CD4-positive, alpha-beta T cell treated with Interleukin-6 at 100 ng/mL for 8 hours (primary cell): ENCODE measurements around the gene COQ2.
A peak's percentile ranks its signal among the peaks of the same experiment; 100 is the strongest.
"Not testable (repeated sequence)": the region's sequence is repeated elsewhere in the genome, so short reads cannot be mapped to it uniquely, and the experiment has no call there.

ENCODE experiments used
- DNase-seq: peaks from one replicate; pipeline ENCODE4 v3.0.0-alpha.2; 2020; ENCODE audit warnings: mixed read lengths, low spot score

The COQ2 gene

DNA sequence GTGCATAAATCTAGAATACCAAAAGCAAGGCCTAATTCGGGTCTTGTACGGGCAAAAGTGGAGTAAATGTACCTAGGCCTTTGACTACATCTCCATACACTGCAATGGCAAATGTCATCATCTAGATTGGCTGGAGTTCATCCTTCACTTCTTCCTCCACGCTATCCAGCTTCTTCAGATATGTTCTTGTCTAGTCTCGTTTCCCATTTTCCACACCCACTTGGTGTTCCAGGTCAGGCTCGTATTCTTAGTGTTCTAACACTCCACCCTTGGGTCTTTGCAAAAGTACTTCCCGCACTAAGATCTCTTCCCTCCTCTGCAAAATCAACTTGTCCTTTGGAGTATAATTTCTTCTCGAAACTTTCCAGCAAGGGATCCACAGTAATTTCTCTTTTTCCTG, 1.4 kb downstream of the COQ2 start:
- no peak for DNase-seq

DNA sequence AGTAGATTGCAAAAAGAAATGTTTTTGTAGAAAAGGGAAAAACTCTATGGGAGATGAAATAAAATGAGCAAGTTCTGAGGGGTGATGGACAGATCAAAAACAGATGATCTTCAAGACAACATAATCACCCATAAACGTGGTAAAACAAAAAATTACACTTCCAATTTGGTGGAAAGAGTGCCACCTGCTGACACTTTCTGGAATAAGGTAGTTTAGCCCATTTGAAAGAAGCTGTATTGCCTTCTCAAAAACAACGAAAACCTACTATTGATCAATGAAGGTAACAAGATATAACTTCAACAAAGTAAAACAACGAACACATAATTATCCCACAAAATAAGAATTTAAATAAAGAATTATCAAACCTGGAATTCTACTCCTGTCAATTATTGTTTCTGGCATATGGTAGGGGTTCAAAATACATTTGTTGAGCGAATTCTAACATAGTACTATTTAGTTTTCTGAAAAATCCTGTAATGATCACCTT, 2.5 kb downstream of the COQ2 start:
- DNase-seq: peak; percentile 55

DNA sequence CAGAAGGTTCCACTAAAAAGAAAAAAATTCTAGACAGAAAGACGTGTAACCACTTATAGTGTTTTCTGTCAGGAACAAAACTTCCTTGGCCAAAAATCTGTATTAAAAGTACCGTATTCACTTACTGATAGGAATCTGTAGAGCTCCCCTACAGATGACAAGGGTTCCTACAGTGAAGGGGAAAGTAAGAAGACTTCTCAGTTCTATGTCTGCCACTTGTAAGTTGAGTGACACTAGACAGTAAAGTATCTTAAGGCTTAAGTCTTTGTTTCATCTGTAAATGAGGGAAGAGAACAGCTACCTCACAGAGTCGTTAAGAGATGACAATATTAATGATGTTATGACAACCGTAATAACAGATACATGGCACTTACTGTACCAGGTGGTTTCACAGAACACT, 3.3 kb downstream of the COQ2 start:
- no peak for DNase-seq

DNA sequence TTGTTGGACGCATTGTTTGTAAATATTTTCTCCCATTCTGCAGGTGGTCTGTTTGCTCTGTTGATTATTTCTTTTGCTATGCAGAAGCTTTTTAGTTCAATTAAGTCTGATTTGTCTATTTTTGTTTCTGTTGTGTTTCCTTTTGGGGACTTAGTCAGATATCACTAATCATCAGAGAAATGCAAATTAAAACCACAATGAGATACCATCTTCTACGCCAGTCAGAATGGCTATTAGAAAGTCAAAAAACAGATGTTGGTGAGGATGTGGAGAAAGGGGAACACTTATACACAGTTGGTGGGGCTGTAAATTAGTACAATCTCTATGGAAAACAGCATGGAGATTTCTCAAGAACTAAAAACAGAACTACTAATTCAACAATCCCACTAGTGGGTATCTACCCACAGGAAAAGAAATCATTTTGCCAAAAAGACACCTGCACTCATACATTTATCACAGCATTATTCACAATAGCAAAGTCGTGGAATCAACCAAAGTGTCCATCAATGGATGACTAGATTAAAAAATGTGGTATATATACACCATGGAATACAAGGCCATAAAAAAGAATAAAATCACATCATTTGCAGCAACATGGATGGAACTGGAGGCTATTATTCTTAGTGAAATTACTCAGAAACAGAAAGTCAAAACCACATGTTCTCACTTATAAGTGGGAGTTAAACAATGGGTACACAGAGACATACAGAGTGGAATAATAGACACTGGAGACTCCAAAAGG, 8.1 kb downstream of the COQ2 start:
- no peak for DNase-seq

DNA sequence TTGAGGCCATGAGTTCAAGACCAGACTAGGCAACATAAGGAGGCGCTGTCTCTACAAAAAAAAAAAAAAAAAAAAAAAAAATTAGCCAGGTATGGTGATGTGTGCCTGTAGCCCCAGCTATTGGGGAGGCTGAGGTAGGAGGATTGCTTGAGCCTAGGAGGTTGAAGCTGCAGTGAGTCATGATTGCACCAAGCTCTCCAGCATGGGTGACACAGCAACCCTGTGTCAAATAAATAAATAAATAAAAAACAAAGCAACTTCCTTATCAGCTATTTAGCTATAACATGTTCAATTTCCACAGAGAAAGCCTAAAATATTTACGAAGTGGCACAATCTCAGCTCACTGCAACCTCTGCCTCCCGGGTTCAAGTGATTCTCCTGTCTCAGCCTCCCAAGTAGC, 10.7 kb downstream of the COQ2 start:
- not testable (repeated sequence) for DNase-seq

DNA sequence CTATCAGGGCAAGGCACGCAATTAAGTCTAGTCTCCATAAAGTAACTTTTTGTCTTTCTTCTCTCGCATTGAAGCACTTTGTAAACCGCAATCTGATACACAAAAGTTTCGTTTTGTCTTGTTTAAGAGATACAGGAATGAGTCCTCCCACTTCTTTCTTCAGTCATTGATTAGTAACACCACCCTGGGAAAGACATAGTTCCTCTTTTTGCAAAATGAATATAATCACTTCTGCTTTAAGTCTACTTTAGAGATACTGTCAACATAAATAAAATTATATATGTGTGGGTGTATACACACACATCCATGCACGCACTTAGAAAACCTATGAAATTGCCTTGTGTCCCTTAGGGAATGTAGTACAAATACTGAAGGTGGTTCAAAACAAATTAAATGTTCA, 11.7 kb downstream of the COQ2 start:
- no peak for DNase-seq

DNA sequence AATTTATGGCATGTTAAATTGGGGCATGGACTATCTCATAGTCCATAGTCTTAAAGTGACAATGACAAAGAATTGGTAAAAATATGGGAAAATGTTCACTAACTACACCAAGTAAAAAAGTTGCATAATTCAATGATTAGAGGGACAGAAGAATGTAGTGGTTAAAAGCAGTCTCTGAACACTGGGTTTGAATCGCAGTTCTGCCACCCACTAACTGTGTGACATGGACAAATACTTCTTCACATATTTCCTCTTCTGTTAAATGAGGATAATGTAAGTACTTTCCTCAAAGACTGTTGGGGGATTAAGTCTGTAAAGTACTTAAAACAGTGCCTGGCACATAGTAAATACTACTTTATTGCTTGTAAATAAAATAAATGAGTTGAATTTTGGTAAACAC, 15.3 kb downstream of the COQ2 start:
- no peak for DNase-seq

DNA sequence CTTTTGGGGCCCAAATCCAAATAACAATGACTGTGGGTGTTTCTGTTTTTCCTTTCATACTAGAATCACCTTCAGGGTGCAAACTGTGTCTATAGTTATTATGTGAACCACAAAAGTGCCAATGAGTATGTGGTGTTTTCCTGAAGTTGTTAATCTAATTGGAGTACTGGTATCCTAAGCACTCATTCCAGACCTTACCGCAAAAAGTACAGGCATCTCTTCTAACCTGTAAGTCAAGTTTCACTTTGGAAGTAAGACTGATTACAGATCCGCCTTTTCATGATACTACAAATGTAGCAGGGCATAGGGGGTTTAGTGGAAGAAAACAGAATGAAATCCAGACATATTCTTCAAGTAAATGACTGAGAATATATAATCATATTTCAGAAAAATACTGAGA, 16.1 kb downstream of the COQ2 start:
- no peak for DNase-seq

DNA sequence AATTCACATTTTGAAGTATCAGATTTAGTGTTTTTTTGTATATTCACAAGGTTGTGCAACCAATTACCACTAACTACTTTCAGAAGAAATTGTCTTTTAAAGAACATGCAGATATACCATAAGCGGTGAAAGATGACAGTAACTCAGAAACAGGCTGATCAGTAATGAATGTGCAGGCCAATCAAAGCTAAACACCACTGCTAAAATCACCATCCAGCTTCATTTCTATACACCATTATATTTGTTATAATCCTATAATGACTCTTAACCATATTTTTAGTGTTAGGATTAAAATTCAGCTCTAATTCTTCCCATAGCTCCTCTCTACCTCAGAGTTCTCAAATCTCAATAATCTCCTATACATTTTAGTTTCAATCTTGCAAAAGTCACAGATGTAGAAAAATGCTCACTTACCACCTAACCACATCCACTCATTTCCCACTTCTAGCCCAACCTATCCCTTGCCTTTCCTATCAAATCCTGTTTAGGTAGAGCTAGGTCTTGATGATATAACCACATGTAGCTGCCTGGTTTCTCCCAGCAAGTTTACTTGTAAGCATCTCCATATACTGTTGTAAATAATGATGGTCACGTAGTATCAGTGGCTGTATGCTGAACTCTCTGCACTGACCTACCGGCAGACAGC, 16.6 kb downstream of the COQ2 start:
- DNase-seq: no peak

DNA sequence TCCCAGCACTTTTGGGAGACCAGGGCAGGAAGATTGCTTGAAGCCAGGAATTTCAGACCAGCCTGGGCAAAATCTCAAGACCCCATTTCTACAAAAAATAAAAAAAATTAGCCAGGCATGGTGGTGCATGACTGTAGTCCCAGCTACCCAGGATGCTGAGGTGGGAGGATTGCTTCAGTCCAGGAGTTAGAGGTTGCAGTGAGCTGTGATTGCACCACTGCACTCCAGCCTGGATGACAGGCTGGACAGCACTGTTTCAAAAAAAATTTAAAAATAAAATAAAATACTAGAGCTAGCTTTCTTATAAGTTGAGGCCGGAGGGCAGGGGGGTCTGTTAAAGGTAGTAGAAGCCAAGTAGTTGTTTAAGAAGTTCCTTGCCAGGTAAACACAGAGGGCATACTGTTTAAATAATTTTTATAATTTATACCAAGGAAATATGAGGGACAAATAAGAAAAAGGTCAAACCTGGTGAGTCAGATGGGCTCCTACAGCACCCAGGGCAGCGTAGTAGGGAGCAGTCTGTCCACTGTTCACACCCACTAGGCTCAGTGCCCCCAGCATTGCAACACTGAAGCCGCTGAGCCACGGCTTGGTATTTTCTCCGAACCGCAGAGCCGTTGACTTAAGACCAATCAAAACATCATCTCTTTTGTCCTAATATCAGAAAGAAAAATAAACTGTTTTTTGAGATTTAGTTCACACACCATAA, 17.3 kb downstream of the COQ2 start:
- no peak for DNase-seq

DNA sequence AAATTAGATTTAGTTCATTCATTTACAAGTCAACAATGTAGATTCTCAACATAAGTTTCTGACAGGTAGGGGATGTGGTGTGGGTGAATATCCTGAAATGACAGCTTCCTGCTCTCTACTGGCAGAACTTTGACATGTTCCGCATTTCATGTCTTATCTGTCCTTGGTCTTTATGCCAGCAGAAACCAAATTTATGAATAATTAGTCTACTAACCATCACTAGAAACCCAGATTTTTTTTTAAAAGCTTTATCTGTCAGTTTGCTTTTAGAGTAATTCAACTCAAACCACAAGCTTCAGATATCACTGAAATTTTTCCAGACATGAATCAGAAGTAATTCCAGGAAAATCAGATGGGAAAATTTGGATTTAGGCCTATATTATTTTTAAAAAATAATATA, 17.9 kb downstream of the COQ2 start:
- DNase-seq: peak; percentile 20

DNA sequence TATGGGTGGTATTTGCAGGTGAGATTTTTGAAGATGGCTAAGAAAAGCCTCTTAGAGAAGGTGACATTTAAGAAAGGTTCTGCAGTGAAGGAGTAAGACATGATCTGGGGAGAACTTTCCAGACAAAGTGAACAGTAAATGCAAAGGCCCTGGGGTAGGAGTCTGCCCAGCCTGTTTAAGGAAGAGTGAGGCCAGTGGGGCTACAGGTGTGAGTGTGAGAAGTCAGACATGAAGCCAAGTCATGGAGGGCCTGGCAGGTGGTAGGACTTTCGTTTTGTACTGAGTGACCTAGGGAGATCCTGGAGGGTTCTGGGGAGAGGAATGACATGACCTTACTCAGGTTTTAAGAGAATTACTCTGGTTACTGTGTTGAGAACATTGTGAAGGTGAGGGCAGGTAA, 21.5 kb downstream of the COQ2 start:
- no peak for DNase-seq

DNA sequence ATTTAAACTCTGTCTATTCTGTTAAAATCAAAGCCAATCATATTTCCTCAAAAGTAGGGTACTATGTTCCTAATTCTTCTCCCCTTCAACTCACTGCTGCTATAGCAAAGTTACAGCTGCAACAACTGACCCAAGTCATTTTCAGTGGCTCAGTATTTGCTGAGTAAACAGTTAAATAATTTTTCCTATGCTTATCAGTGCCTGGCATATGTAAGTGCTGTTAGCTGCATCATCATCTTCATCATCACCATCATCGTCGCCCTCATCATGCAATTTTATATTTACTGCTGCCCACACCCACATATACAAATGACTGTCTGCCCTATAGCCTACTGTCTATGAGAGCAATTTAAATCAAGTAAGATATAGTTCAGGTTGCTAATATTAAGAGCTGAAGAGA, 21.9 kb downstream of the COQ2 start:
- no peak for DNase-seq

DNA sequence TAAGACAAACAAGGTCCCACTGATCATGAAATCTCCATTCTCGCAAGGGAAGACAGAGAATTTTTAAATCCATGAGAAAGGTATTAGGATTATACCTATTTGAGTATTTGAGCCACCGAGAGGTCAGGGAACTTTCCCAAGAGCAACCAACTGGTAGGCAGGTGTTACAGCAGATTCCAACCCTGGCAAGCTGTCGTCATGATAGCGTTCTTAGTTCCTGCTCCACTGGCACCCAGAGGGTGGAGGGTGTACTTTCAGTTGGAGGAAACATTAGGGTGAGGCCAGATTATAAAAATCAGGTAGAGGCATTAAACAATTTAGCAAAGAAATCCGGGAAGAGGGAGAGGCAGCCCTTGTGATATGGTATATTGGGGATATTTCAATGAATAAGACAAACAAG, 23.3 kb downstream of the COQ2 start:
- no peak for DNase-seq

DNA sequence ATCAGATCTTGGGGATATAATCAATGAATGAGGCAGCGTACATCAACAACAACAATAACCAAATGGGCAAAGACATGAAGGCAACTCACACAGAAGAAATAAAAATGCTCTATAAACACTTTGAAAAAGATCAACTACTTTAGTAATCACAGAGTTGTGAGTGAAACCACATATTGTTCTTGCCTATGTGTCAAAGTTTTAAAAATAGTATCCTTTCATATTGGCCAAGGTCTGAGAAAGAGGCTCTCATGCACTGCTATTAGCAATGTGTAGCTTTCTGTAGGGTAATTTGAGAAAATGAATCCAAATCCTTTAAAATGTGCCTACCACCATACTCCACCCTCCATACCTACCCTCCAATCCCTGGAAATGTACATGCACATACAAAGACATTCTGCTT, 25.0 kb downstream of the COQ2 start:
- no peak for DNase-seq

DNA sequence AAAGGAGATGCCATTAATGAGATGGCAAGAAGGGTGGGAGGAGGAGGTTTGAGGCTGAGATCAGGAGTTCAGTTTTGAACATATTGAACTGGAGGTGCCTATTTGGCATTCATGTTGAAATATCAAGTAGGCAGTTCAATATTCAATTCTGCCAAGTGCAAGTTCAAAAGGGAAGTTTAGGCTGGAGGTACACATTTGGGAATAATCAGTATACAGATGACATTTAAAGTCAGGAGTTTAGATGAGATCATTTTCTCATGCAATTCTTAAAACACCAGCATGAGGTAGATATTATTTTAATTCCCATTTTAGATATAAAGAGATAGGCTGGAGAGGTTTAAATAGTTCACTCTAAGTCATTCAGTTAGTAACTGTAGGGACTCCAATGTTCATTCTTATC, 26.1 kb downstream of the COQ2 start:
- DNase-seq: no peak

DNA sequence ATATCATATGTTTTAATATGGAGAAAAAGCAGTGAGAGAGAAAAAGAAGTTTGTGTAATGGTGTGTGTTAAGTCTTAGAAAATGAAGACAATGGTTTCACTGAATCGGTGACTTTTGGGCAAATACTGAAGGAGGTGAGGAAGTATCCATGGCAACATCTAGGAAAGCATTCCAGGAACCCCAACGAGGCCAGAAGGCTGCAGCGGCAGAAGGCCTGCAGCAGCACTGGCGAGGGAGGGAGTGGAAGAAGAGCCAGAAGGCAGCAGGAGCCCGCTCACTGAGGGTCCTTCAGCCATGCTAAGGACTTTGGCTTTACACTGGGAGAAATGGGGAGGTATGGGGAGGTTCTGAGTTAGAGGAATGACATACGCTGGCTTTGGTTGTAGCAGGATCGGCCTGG, 26.8 kb downstream of the COQ2 start:
- DNase-seq: no peak

DNA sequence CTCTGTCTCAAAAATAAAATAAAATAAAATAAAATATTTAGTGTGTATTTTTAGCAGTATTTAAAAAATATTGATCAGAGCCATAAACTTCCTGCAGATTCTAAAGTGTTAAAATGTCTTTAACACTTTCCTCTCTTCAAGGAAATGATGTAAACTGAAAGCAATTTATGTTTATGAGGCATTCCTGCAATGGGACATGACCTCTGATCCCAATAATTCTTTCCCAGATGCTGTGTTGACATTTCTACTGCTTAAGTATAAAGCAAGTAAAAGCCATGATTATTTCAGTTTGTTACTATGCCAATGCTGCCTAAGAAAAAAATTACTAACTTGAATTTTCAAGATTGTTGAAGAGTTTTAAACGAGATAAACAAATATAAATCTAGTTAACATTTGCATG, 29.0 kb downstream of the COQ2 start:
- no peak for DNase-seq

DNA sequence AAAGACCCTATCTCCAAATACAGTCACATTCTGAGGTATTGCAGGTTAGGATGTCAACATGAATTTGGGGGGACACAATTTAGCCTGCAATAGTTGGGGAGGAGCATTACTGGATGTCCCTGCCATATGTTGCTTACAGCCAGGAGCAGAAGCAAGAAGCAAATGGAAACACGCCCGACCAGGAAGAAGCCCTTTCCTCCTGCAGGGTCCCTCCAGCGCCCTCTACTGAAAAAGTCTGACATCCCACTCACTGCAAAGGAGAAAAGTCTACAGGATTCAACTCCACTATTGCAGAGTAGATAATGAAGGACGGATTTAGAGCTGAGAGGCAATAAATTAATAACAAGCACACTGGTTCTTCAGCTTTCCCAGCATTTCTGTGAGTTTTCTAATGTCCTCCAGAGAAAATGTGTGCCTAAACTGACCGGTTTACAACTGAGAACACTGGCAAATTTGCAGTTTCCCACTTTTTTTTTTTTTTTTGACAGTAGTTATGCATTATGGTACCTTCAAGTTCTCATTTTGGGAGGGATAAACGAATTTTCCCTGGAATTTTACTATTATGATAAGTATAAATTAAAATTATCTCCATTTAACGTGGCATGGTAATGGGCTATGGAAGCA, 31.7 kb downstream of the COQ2 start:
- DNase-seq: peak; percentile 82

DNA sequence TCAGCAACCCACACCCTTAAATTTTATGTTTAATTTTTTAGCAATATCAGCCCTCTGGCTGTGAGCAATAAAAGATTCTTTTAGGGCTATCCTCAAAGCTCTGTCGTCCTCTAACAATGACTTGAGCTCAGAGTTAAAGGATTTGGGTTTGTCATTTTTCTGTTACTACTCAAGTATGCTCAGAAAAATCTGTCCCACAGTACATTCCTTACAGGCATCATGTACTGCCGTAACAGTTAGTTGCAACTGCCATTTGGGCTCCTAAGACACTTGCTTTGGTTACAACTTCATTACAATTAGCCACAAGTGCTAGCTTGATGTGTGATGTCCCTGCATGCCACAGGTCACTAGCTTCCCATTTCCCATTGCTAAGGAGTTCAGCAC, 33.2 kb downstream of the COQ2 start:
- DNase-seq: no peak

DNA sequence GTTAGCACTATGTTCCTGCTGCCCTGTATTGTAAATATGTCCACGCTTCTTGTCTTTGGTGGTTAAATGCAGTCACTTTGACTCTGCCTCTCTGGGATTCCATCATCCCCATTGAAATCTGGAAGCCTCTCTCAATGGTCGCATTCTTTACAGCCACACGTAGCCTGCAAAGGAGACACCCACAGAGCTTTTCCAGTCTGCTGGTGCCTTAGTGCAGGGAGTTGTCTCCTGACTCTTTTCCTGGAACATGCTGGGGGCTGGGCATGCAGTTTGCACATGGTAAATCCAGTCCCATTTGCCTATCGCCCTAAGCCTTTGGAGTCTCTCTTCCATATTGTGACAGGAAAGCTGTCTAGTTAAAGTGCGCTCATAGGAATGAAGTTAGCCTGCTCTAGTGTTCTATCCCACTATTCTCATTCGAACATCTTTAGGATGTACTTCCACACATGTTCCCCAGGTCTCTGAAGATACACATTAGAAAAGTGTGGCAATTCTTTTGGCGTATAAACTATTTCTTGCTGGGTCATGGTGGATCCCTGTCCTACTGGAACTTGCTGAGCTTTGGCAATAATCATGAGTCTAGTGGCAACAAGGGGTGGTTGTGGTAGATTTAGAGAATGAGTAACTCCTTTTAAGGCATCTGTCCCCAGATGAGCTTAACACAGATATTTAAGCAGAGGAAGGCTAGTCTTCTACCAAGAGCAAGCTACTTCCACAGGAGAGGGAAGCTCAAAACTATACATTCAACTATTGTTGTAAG, 33.7 kb downstream of the COQ2 start:
- DNase-seq: no peak

DNA sequence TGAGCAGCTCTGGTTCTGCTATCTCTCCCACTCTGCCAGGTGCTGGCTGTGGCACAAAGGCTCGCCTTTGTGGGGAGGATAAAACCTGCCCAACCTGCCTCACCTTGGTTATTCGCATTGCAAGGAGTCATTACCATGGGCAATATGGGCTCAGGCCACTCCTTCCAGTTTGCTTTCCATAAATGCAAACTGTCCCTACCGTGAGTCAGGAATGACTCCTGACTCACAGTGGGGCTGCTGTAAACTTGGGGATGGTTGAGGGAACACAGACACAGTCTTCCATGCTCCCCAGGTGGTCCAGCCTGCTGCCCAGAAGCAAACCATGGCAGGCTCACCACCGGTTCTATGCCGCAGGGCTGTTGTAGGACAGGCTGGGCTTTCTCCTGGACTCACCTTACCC, 36.1 kb downstream of the COQ2 start:
- DNase-seq: no peak
